Retinal pigment epithelial cell (primary cell): ENCODE results near the gene BRIP1.

ENCODE experiments used
- DNase-seq: peaks from one replicate; pipeline ENCODE4 v3.0.0-alpha.2; 2010; ENCODE audit warnings: low read depth
- H3K4me3 ChIP-seq: 2 replicates; pipeline ENCODE4 v1.5.1; 2011; ENCODE audit warnings: mild to moderate bottlenecking, low read length, control low read depth, moderate library complexity
- CTCF ChIP-seq: conservative IDR thresholded peaks from 2 replicates; pipeline ENCODE4 v1.5.1; 2011; ENCODE audit warnings: low read depth, low read length, control low read depth, inconsistent platforms

Gene BRIP1

GRCh38 chr17:61717352-61717751 lies 146.0 kb downstream of the BRIP1 start:
- no peak overlapping the region for H3K4me3 ChIP-seq
- DNase-seq = no peak
- TF ChIP-seq CTCF = no peak

- DNase-seq = no peak
- no peak for TF ChIP-seq CTCF
- H3K4me3 ChIP-seq = no peak overlapping the region
Observed at GRCh38 chr17:61716225-61716829, 147.0 kb downstream of the BRIP1 start.

GRCh38 chr17:61715348-61715747 lies 148.0 kb downstream of the BRIP1 start:
- DNase-seq = no peak
- TF ChIP-seq CTCF = no peak
- no peak overlapping the region for H3K4me3 ChIP-seq

GRCh38 chr17:61714300-61714699 lies 149.0 kb downstream of the BRIP1 start:
- TF ChIP-seq CTCF = no peak
- H3K4me3 ChIP-seq = no peak overlapping the region
- DNase-seq = no peak

- TF ChIP-seq CTCF = no peak
- no peak overlapping the region for H3K4me3 ChIP-seq
- DNase-seq = no peak
Observed at GRCh38 chr17:61713035-61713434, 150.3 kb downstream of the BRIP1 start.

- DNase-seq = no peak
- no peak for TF ChIP-seq CTCF
- no peak overlapping the region for H3K4me3 ChIP-seq
Observed at GRCh38 chr17:61710546-61710945, 152.8 kb downstream of the BRIP1 start.

GRCh38 chr17:61709567-61709966 lies 153.8 kb downstream of the BRIP1 start:
- no peak for TF ChIP-seq CTCF
- DNase-seq = no peak
- no peak overlapping the region for H3K4me3 ChIP-seq
